HG02588 (cell line): ENCODE results near the gene CHST12.

Source experiments
- ATAC-seq: cut with Tn5 transposase; IDR thresholded peaks from one replicate; pipeline ENCODE4 v1.9.1; 2021; ENCODE audit warnings: mild to moderate bottlenecking, moderate library complexity; ENCODE audit not compliant: unreplicated experiment

Gene CHST12

GRCh38 chr7:2497065-2497464 is 93.7 kb downstream of the CHST12 start:
- ATAC-seq = no peak

DNA sequence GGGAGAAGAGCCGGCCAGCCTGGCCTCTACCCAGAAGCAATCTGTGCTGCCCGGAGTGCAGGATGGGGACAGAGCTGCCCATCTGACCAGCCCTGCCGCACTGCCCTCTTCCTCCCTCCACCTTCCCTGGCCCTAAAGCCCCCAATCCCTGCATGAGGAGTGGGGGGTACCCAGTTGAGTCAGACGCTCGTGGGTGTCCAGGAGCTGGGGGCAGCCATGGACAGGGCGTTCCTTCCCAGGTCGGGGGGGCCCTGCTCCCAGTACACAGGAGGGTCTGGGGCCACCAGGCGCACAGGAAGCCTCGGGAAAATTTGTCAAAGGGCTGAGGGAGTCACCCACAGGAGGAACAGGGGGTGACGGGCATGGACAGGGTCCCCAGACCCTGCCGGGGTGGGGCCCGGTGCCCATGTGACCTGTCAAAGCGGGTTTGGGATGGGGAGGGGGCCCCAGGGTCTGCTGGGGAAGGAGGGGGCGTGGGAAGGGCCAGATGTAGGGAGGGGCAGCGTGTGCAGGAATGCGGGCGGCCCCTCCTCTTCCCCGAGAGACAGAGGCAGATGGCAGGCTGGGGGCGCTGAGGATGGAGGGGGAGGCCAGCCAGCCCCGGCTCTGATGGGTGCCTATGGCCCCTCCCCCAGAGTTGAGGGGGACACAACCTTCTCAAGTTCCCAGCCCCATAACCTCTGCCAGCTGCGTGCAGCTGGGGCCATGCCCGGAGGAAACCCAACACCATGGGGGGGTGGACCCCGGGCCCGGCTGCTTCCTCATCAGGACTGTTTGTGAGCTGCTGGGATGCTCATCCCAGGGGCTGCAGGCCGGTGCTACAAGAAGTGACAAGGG is 94.3 kb downstream of the CHST12 start:
- ATAC-seq = no peak
